ENCODE results near the gene CELF2. TPM values are rescaled to one million over a fixed set of nuclear protein-coding genes. Genes with fewer than 3 reads are reported as not detected.

CELF2 gene
- polyA plus RNA-seq, 1 donor from 2014 or later: 55.5 TPM

- H3K79me2 ChIP-seq (replicated peaks; ENCODE audit: insufficient read depth, low read length): peaks cover 34% of the 10 kb centered on the region
- TF ChIP-seq EP300 (conservative IDR thresholded peaks at IDR 0.05; ENCODE audit: poor library complexity, severe bottlenecking) (no peak), EZH2 (IDR thresholded peaks at IDR 0.05; ENCODE audit: borderline replicate concordance, insufficient read depth, low read length, poor library complexity, severe bottlenecking) (no peak), MXI1 (conservative IDR thresholded peaks at IDR 0.05; ENCODE audit: poor library complexity, severe bottlenecking) (no peak), TAF1 (IDR thresholded peaks at IDR 0.05; ENCODE audit: low read depth) (no peak), CTCF (IDR thresholded peaks at IDR 0.05; ENCODE audit: poor library complexity, severe bottlenecking) (no peak), POLR2AphosphoS5 (IDR thresholded peaks at IDR 0.05) (no peak), SMC3 (conservative IDR thresholded peaks at IDR 0.05; ENCODE audit: poor library complexity) (no peak), RAD21 (conservative IDR thresholded peaks at IDR 0.05) (no peak)
- TF ChIP-seq, protein P1, sequence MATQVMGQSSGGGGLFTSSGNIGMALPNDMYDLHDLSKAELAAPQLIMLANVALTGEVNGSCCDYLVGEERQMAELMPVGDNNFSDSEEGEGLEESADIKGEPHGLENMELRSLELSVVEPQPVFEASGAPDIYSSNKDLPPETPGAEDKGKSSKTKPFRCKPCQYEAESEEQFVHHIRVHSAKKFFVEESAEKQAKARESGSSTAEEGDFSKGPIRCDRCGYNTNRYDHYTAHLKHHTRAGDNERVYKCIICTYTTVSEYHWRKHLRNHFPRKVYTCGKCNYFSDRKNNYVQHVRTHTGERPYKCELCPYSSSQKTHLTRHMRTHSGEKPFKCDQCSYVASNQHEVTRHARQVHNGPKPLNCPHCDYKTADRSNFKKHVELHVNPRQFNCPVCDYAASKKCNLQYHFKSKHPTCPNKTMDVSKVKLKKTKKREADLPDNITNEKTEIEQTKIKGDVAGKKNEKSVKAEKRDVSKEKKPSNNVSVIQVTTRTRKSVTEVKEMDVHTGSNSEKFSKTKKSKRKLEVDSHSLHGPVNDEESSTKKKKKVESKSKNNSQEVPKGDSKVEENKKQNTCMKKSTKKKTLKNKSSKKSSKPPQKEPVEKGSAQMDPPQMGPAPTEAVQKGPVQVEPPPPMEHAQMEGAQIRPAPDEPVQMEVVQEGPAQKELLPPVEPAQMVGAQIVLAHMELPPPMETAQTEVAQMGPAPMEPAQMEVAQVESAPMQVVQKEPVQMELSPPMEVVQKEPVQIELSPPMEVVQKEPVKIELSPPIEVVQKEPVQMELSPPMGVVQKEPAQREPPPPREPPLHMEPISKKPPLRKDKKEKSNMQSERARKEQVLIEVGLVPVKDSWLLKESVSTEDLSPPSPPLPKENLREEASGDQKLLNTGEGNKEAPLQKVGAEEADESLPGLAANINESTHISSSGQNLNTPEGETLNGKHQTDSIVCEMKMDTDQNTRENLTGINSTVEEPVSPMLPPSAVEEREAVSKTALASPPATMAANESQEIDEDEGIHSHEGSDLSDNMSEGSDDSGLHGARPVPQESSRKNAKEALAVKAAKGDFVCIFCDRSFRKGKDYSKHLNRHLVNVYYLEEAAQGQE (IDR thresholded peaks at IDR 0.05; ENCODE audit: borderline replicate concordance): no peak
- no peaks in the 10 kb centered on the region for H4K20me1 ChIP-seq (ENCODE audit: insufficient read depth)
- no peaks in the 10 kb centered on the region for H3K9me2 ChIP-seq (ENCODE audit: insufficient read depth, low read length)
- no peaks in the 10 kb centered on the region for H3K27me3 ChIP-seq (ENCODE audit: insufficient read depth, low read depth, low read length)
- H3K36me3 ChIP-seq (ENCODE audit: insufficient read depth, low read length): peaks cover 6% of the 10 kb centered on the region
- no peaks in the 10 kb centered on the region for H3K9me3 ChIP-seq (ENCODE audit: low read length)
- no peaks in the 10 kb centered on the region for H3F3A ChIP-seq (ENCODE audit: insufficient read depth, low read length, poor library complexity, severe bottlenecking)
- no peak overlapping the region for H3K4me3 ChIP-seq (ENCODE audit: low read length)
- no peak overlapping the region for H3K27ac ChIP-seq (ENCODE audit: low read length)
- H3K9ac ChIP-seq (ENCODE audit: low read length): no peak overlapping the region
- no peak overlapping the region for H3K4me2 ChIP-seq (ENCODE audit: low read length)
- no peak overlapping the region for H2AFZ ChIP-seq (ENCODE audit: low read depth, low read length)
Observed at GRCh38 chr10:11214407-11214806, 196.7 kb downstream of the CELF2 start.

DNA sequence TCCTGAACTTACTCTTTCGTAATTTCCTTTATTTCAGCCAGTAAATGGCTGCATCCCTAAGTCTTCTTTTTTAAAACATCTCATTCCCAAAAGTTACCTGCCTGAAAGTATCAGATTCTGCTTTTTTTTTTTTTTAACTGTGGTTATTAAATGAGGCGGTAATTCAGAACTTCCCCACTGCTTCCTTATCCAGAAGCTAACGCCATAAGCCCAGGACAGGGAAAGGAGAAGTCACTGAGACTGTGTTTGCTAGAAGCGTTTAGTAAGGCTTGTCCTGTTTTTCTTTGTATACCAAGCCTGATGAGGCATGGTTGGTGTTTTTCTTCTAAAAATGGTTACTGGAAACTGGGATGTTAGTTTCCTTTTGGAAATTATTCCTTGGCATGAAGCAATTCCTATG lies 197.8 kb downstream of the CELF2 start:
- no peak overlapping the region for H3K27ac ChIP-seq (ENCODE audit: low read length)
- no peak overlapping the region for H2AFZ ChIP-seq (ENCODE audit: low read depth, low read length)
- no peaks in the 10 kb centered on the region for H3K9me3 ChIP-seq (ENCODE audit: low read length)
- no peak overlapping the region for H3K9ac ChIP-seq (ENCODE audit: low read length)
- H3F3A ChIP-seq (ENCODE audit: insufficient read depth, low read length, poor library complexity, severe bottlenecking): no peaks in the 10 kb centered on the region
- no peaks in the 10 kb centered on the region for H3K9me2 ChIP-seq (ENCODE audit: insufficient read depth, low read length)
- no peaks in the 10 kb centered on the region for H3K27me3 ChIP-seq (ENCODE audit: insufficient read depth, low read depth, low read length)
- no peak overlapping the region for H3K4me2 ChIP-seq (ENCODE audit: low read length)
- no peaks in the 10 kb centered on the region for H4K20me1 ChIP-seq (ENCODE audit: insufficient read depth)
- peaks cover 6% of the 10 kb centered on the region for H3K36me3 ChIP-seq (ENCODE audit: insufficient read depth, low read length)
- H3K79me2 ChIP-seq (replicated peaks; ENCODE audit: insufficient read depth, low read length): peaks cover 24% of the 10 kb centered on the region
- H3K4me3 ChIP-seq (ENCODE audit: low read length): no peak overlapping the region
- TF ChIP-seq SMC3 (conservative IDR thresholded peaks at IDR 0.05; ENCODE audit: poor library complexity): no peak
- no peak for TF ChIP-seq CTCF (IDR thresholded peaks at IDR 0.05; ENCODE audit: poor library complexity, severe bottlenecking)
- TF ChIP-seq, protein P1 (IDR thresholded peaks at IDR 0.05; ENCODE audit: borderline replicate concordance): no peak
- TF ChIP-seq POLR2AphosphoS5 (IDR thresholded peaks at IDR 0.05): no peak
- TF ChIP-seq RAD21 (conservative IDR thresholded peaks at IDR 0.05): no peak
- TF ChIP-seq TAF1 (IDR thresholded peaks at IDR 0.05; ENCODE audit: low read depth): no peak
